ENCODE results near the gene PCOLCE2.
A peak's percentile ranks its signal among the peaks of the same experiment; 100 is the strongest.
"Not testable (repeated sequence)": the region's sequence is repeated elsewhere in the genome, so short reads cannot be mapped to it uniquely, and the experiment has no call there.

The PCOLCE2 gene

GRCh38 chr3:142875099-142875498, 13.8 kb downstream of the PCOLCE2 start:
- Histone ChIP-seq H2AFZ (ENCODE audit: low read depth, low read length) (no peak overlapping the region), H3K4me1 (ENCODE audit: insufficient read depth, low read length) (no peaks in the 10 kb centered on the region), H3K4me2 (ENCODE audit: insufficient read depth, low read length) (no peak overlapping the region), H3K36me3 (ENCODE audit: insufficient read depth, low read length) (no peaks in the 10 kb centered on the region), H3K79me2 (ENCODE audit: insufficient read depth, low read length) (no peaks in the 10 kb centered on the region), H3K4me3 (ENCODE audit: low read depth in 1 of 2, low read length in 2 of 2) (no peak overlapping the region), H4K20me1 (ENCODE audit: insufficient read depth, low read length) (no peaks in the 10 kb centered on the region), H3K9ac (ENCODE audit: low read depth, low read length) (no peak overlapping the region), H3K27me3 (ENCODE audit: insufficient read depth, low read length, poor library complexity) (no peaks in the 10 kb centered on the region), H3K9me3 (ENCODE audit: insufficient read depth, low read length, severe bottlenecking) (no peaks in the 10 kb centered on the region), H3K27ac (ENCODE audit: low read length) (no peak overlapping the region)
- no peak for ATAC-seq (ENCODE audit: insufficient read depth, low read depth)
- TF ChIP-seq EZH2 (IDR thresholded peaks at IDR 0.05; ENCODE audit: borderline replicate concordance, low read depth, low read length, severe bottlenecking) (no peak), CTCF (IDR thresholded peaks at IDR 0.05; ENCODE audit: borderline replicate concordance, extremely low read depth, low read length, poor library complexity, severe bottlenecking) (no peak)
- no peak for DNase-seq

GRCh38 chr3:142868382-142868781, 20.5 kb downstream of the PCOLCE2 start:
- not testable (repeated sequence) for H4K20me1 ChIP-seq (ENCODE audit: insufficient read depth, low read length); H3K9ac ChIP-seq (ENCODE audit: low read depth, low read length); H2AFZ ChIP-seq (ENCODE audit: low read depth, low read length); H3K79me2 ChIP-seq (ENCODE audit: insufficient read depth, low read length); H3K9me3 ChIP-seq (ENCODE audit: insufficient read depth, low read length, severe bottlenecking); ATAC-seq (ENCODE audit: insufficient read depth, low read depth); H3K36me3 ChIP-seq (ENCODE audit: insufficient read depth, low read length); DNase-seq; H3K27ac ChIP-seq (ENCODE audit: low read length); H3K27me3 ChIP-seq (ENCODE audit: insufficient read depth, low read length, poor library complexity); H3K4me3 ChIP-seq (ENCODE audit: low read depth in 1 of 2, low read length in 2 of 2); H3K4me2 ChIP-seq (ENCODE audit: insufficient read depth, low read length)
- peaks cover 12% of the 10 kb centered on the region for H3K4me1 ChIP-seq (ENCODE audit: insufficient read depth, low read length)

- Histone ChIP-seq H3K36me3 (ENCODE audit: insufficient read depth, low read length) (no peaks in the 10 kb centered on the region), H4K20me1 (ENCODE audit: insufficient read depth, low read length) (no peaks in the 10 kb centered on the region), H3K27me3 (ENCODE audit: insufficient read depth, low read length, poor library complexity) (no peaks in the 10 kb centered on the region), H3K27ac (ENCODE audit: low read length) (no peak overlapping the region), H3K4me2 (ENCODE audit: insufficient read depth, low read length) (no peak overlapping the region), H3K9ac (ENCODE audit: low read depth, low read length) (no peak overlapping the region), H3K9me3 (ENCODE audit: insufficient read depth, low read length, severe bottlenecking) (no peaks in the 10 kb centered on the region), H3K4me1 (ENCODE audit: insufficient read depth, low read length) (peaks cover 20% of the 10 kb centered on the region), H3K4me3 (ENCODE audit: low read depth in 1 of 2, low read length in 2 of 2) (no peak overlapping the region), H3K79me2 (ENCODE audit: insufficient read depth, low read length) (no peaks in the 10 kb centered on the region), H2AFZ (ENCODE audit: low read depth, low read length) (no peak overlapping the region)
- no peak for DNase-seq
- ATAC-seq (ENCODE audit: insufficient read depth, low read depth), result no peak
- TF ChIP-seq CTCF (IDR thresholded peaks at IDR 0.05; ENCODE audit: borderline replicate concordance, extremely low read depth, low read length, poor library complexity, severe bottlenecking), result peak; percentile 12
- TF ChIP-seq EZH2 (IDR thresholded peaks at IDR 0.05; ENCODE audit: borderline replicate concordance, low read depth, low read length, severe bottlenecking), result no peak
Measured at GRCh38 chr3:142866841-142867631, 21.8 kb downstream of the PCOLCE2 start.

- Histone ChIP-seq H2AFZ (ENCODE audit: low read depth, low read length) (no peak overlapping the region), H3K4me1 (ENCODE audit: insufficient read depth, low read length) (peaks cover 20% of the 10 kb centered on the region), H3K79me2 (ENCODE audit: insufficient read depth, low read length) (no peaks in the 10 kb centered on the region), H3K36me3 (ENCODE audit: insufficient read depth, low read length) (no peaks in the 10 kb centered on the region), H3K27me3 (ENCODE audit: insufficient read depth, low read length, poor library complexity) (peaks cover 10% of the 10 kb centered on the region), H3K9ac (ENCODE audit: low read depth, low read length) (no peak overlapping the region), H3K4me2 (ENCODE audit: insufficient read depth, low read length) (peak overlapping the region; percentile 41; the same call in 1 of the 2 replicates), H3K9me3 (ENCODE audit: insufficient read depth, low read length, severe bottlenecking) (no peaks in the 10 kb centered on the region), H3K27ac (ENCODE audit: low read length) (no peak overlapping the region), H3K4me3 (ENCODE audit: low read depth in 1 of 2, low read length in 2 of 2) (no peak overlapping the region), H4K20me1 (ENCODE audit: insufficient read depth, low read length) (no peaks in the 10 kb centered on the region)
- peak; percentile 58; the same call in 2 of the 3 replicates for ATAC-seq (ENCODE audit: insufficient read depth, low read depth)
- no peak for TF ChIP-seq EZH2 (IDR thresholded peaks at IDR 0.05; ENCODE audit: borderline replicate concordance, low read depth, low read length, severe bottlenecking)
- TF ChIP-seq CTCF (IDR thresholded peaks at IDR 0.05; ENCODE audit: borderline replicate concordance, extremely low read depth, low read length, poor library complexity, severe bottlenecking), result no peak
- no peak for DNase-seq
Measured at GRCh38 chr3:142863930-142864920, 24.7 kb downstream of the PCOLCE2 start.
